HepG2 (cell line): Measurements from ENCODE around the gene CA11. TPM values are rescaled to one million over a fixed set of nuclear protein-coding genes. Genes with fewer than 3 reads are reported as not detected.
A peak's percentile ranks its signal among the peaks of the same experiment; 100 is the strongest.

Experiments used
- AGO2 ChIP-seq: fragments of 200-400 bp; formaldehyde crosslinking; optimal IDR thresholded peaks from 2 replicates; pipeline ENCODE3; 2017; ENCODE audit warnings: mild to moderate bottlenecking, low read depth, low read length, moderate library complexity
- ARNT2 ChIP-seq: sonication (generic); formaldehyde crosslinking; IDR thresholded peaks from 2 replicates; pipeline ENCODE4 v1.8.0; 2022; ENCODE audit warnings: mild to moderate bottlenecking, low read depth, missing genetic modification reagents, moderate library complexity
- CREB3 ChIP-seq: sonication (generic); formaldehyde crosslinking; IDR thresholded peaks from 2 replicates; pipeline ENCODE4 v1.5.0; 2020; ENCODE audit warnings: missing genetic modification reagents
- HCFC1 ChIP-seq: fragments of 150-350 bp; IDR thresholded peaks from 2 replicates; pipeline ENCODE4 v1.6.1; 2014; ENCODE audit warnings: low read depth, low read length
- HNRNPLL ChIP-seq: fragments of 200-400 bp; formaldehyde crosslinking; IDR thresholded peaks from 2 replicates; pipeline ENCODE4 v1.6.1; 2017; ENCODE audit warnings: mild to moderate bottlenecking, low read depth, low read length; ENCODE audit not compliant: poor library complexity, severe bottlenecking
- HOXA3 ChIP-seq: sonication (generic); formaldehyde crosslinking; IDR thresholded peaks from 2 replicates; pipeline ENCODE4 v1.5.0; 2020; ENCODE audit warnings: missing genetic modification reagents
- JUNB ChIP-seq: sonication (generic); formaldehyde crosslinking; IDR thresholded peaks from 2 replicates; pipeline ENCODE4 v1.8.0; 2022; ENCODE audit warnings: missing genetic modification reagents, mild to moderate bottlenecking, borderline replicate concordance
- KLF16 ChIP-seq, 2 experiments: sonication (generic) in 1 of 2; formaldehyde crosslinking in 1 of 2; IDR thresholded peaks; 2 replicates each; pipeline versions ENCODE4 v1.6.1 to v1.8.0; 2016 to 2023; ENCODE audit warnings: missing genetic modification reagents in 2 of 2, missing compliant biosample characterization in 1 of 2
- MAX ChIP-seq: IDR thresholded peaks from 2 replicates; pipeline ENCODE4 v1.6.1; 2012; ENCODE audit warnings: inconsistent platforms
- MTA1 ChIP-seq: sonication (generic); formaldehyde crosslinking; IDR thresholded peaks from 2 replicates; pipeline ENCODE4 v1.4.0; 2020; ENCODE audit warnings: missing genetic modification reagents, mild to moderate bottlenecking, borderline replicate concordance
- PATZ1 ChIP-seq: sonication (generic); formaldehyde crosslinking; IDR thresholded peaks from 2 replicates; pipeline ENCODE4 v1.4.0; 2020; ENCODE audit warnings: missing genetic modification reagents
- RORA ChIP-seq: sonication (generic); formaldehyde crosslinking; IDR thresholded peaks from 2 replicates; pipeline ENCODE4 v1.5.0; 2020; ENCODE audit warnings: mild to moderate bottlenecking, missing genetic modification reagents, moderate library complexity
- SCMH1 ChIP-seq: sonication (generic); formaldehyde crosslinking; IDR thresholded peaks from 2 replicates; pipeline ENCODE4 v1.9.0; 2021; ENCODE audit warnings: missing genetic modification reagents, mild to moderate bottlenecking, borderline replicate concordance
- SKI ChIP-seq: fragments of 450-650 bp; IDR thresholded peaks from one replicate; pipeline ENCODE4 v1.6.1; 2018; ENCODE audit warnings: mild to moderate bottlenecking; ENCODE audit not compliant: partially characterized antibody
- TFDP2 ChIP-seq: sonication (generic); formaldehyde crosslinking; IDR thresholded peaks from 2 replicates; pipeline ENCODE4 v1.4.0; 2020; ENCODE audit warnings: missing genetic modification reagents
- ZMYM4 ChIP-seq: sonication (generic); formaldehyde crosslinking; IDR thresholded peaks from 2 replicates; pipeline ENCODE4 v1.8.1; 2023; ENCODE audit warnings: mild to moderate bottlenecking, missing genetic modification reagents
- ZNF496 ChIP-seq: sonication (generic); formaldehyde crosslinking; IDR thresholded peaks from 2 replicates; pipeline ENCODE4 v1.8.1; 2023; ENCODE audit warnings: mild to moderate bottlenecking, moderate library complexity, missing genetic modification reagents; ENCODE audit not compliant: insufficient replicate concordance
- ZNF597 ChIP-seq: sonication (generic); formaldehyde crosslinking; IDR thresholded peaks from 2 replicates; pipeline ENCODE4 v1.5.0; 2020; ENCODE audit warnings: missing genetic modification reagents
- ZNF768 ChIP-seq: sonication (generic); formaldehyde crosslinking; IDR thresholded peaks from 2 replicates; pipeline ENCODE4 v1.4.0; 2020; ENCODE audit warnings: missing genetic modification reagents
- ZNF776 ChIP-seq: sonication (generic); formaldehyde crosslinking; IDR thresholded peaks from 2 replicates; pipeline ENCODE4 v1.4.0; 2020; ENCODE audit warnings: mild to moderate bottlenecking, missing genetic modification reagents
- ZXDC ChIP-seq: sonication (generic); formaldehyde crosslinking; IDR thresholded peaks from 2 replicates; pipeline ENCODE4 v1.5.0; 2020; ENCODE audit warnings: mild to moderate bottlenecking, missing genetic modification reagents
- polyA plus RNA-seq, 8 experiments: library from polyadenylated mRNA; depleted of rRNA in 3 of 8; stranded (reverse) in 7 of 8; unstranded in 1 of 8; fragments of >200 nt; fragmentation: Illumina TruSeq in 4 of 8; extraction: Trizol in 4 of 8; gene quantifications; 2 replicates each; pipeline versions ENCODE4 v1.2.1 to v1.2.3, GENCODE V29; 2011 to 2016; ENCODE audit warnings: low read depth in 4 of 8, missing spikeins in 1 of 8, mixed read lengths in 1 of 8; ENCODE audit not compliant: insufficient read depth in 1 of 8
- total RNA-seq, 5 experiments: library from RNA; depleted of rRNA; stranded (reverse); fragments of >200 nt; fragmentation: Illumina TruSeq; extraction: Trizol; gene quantifications; 2 replicates each; pipeline ENCODE4 v1.2.3, GENCODE V29; 2016; ENCODE audit warnings: low read depth in 1 of 5

The CA11 gene
- total and polyA plus RNA-seq, 2 of the 13 experiments (the other 11 are each of a cell fraction or from before 2014, with no cell fraction given) = 0.41 to 0.58 TPM

GRCh38 chr19:48624067-48624594 is 21.9 kb downstream of the CA11 start (continued):
- no peak for TF ChIP-seq ZNF597 (CRISPR knock-in tag)
- TF ChIP-seq CREB3 = no peak
- TF ChIP-seq ZNF768 (CRISPR knock-in tag) = no peak; the same call in 1 of the 2 replicates
- no peak for TF ChIP-seq SKI
- TF ChIP-seq MAX = peak; percentile 40; the same call in 1 of the 2 replicates
- no peak for TF ChIP-seq SCMH1 (CRISPR knock-in tag)
- 0 out of 4 replicates have a peak, but pooled peaks of 1 of the 2 experiments have one; percentile 16 for TF ChIP-seq KLF16 (CRISPR knock-in tag; IDR thresholded peaks at IDR 0.05)
- TF ChIP-seq RORA = no peak
- TF ChIP-seq TFDP2 (CRISPR knock-in tag) = no peak
- peak; percentile 34 for TF ChIP-seq HNRNPLL
- no peak for TF ChIP-seq MTA1 (CRISPR knock-in tag)
- TF ChIP-seq HCFC1 = peak; percentile 57; the same call in 1 of the 2 replicates
- TF ChIP-seq ZMYM4 (CRISPR knock-in tag) = 0 out of 2 replicates have a peak, but pooled peaks have one; percentile 20
- TF ChIP-seq PATZ1 (CRISPR knock-in tag) = peak; percentile 66
- TF ChIP-seq ZNF496 = no peak
- no peak for TF ChIP-seq JUNB (CRISPR knock-in tag)
- peak; percentile 98 for TF ChIP-seq HOXA3
- no peak for TF ChIP-seq ZXDC (CRISPR knock-in tag)
- no peak for TF ChIP-seq ARNT2
- TF ChIP-seq AGO2 = peak; percentile 35
- no peak for TF ChIP-seq ZNF776 (CRISPR knock-in tag)
